Fibroblast of pulmonary artery (primary cell): Measurements from ENCODE around the gene ROBO3.

Source experiments
- DNase-seq: peaks from one replicate; pipeline ENCODE4 v3.0.0-alpha.2; 2010; ENCODE audit warnings: low read depth
- H3K4me3 ChIP-seq: replicated peaks from 2 replicates; pipeline ENCODE4 v1.5.1; 2011; ENCODE audit warnings: low read depth, mild to moderate bottlenecking, control low read depth, low read length, moderate library complexity
- TF ChIP-seq, protein P1 (sequence below): IDR thresholded peaks from 2 replicates; pipeline ENCODE4 v1.5.1; 2011; ENCODE audit warnings: mild to moderate bottlenecking, control low read depth, low read length, inconsistent platforms; ENCODE audit errors: missing control alignments

ROBO3 gene

DNA sequence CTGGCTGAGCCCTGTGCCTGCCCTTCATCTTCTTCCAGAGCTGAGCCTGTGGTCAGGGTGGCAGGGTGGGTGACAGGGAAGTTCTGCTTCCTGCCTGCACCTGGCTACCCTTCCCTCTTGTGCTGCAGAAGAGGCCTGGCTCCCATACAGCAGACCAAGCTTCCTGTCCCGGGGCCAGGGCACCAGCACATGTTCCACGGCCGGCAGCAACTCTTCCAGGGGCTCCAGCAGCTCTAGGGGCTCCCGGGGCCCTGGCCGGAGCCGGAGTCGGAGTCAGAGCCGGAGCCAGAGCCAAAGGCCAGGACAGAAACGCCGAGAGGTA is 15.0 kb downstream of the ROBO3 start:
- TF ChIP-seq, protein P1, sequence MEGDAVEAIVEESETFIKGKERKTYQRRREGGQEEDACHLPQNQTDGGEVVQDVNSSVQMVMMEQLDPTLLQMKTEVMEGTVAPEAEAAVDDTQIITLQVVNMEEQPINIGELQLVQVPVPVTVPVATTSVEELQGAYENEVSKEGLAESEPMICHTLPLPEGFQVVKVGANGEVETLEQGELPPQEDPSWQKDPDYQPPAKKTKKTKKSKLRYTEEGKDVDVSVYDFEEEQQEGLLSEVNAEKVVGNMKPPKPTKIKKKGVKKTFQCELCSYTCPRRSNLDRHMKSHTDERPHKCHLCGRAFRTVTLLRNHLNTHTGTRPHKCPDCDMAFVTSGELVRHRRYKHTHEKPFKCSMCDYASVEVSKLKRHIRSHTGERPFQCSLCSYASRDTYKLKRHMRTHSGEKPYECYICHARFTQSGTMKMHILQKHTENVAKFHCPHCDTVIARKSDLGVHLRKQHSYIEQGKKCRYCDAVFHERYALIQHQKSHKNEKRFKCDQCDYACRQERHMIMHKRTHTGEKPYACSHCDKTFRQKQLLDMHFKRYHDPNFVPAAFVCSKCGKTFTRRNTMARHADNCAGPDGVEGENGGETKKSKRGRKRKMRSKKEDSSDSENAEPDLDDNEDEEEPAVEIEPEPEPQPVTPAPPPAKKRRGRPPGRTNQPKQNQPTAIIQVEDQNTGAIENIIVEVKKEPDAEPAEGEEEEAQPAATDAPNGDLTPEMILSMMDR, result no peak
- H3K4me3 ChIP-seq, result no peak overlapping the region
- DNase-seq, result no peak

DNA sequence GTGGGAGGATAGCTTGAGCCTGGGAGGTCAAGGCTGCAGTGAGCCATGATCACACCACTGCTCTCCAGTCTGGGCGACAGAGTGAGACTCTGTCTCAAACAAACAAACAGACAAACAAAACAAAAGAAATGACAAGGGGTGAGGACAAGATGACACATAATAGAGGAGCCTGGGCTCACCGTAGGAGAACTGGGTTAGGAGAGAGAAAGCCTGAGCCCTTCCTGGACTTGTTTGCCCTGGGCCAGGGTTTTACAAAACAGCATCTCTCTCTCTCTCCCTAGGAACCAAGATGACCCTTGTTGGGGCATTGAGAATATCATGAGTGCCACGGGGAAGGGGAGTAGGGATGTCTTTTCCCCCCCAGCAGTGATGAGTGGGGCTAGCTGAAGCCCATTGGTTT is 15.7 kb downstream of the ROBO3 start:
- no peak for DNase-seq
- TF ChIP-seq, protein P1, result no peak
- H3K4me3 ChIP-seq, result no peak overlapping the region

DNA sequence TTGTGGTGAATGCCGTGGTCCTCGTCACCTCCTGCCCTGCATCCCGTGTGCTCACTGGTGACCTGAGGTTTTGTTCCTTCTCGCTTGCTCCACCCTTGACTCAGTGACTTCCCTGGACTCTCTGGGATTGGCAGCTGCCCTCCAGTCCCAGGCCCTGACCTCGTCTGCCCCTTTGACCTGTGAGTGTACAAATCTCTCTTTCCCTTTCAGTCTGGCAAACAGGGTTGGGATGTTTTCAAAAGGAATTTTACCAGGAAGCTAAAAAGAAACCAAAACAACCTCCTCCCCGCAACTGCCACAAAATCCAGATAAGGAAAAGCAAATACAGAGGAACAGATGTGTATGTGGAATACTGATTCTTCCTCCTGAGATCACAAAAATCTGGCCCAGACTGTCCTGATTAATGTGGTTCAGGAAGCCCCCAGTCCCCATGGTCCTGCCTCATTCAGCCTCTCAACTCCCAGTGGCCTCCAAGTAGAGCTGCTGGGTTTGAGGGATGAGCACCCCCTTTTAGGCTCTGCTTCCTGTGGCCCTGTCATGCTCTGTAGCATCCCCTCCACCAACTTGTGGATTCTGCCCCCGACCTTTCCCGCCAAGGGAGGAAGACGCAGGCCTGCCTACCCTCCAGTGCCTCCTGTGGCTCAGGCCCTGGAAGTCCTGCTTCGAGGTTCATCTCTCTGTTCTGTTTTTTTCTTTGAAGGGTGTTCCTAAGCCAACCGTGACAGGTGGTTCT is 17.3 kb downstream of the ROBO3 start:
- peak; percentile 32 for DNase-seq
- TF ChIP-seq, protein P1, result no peak
- H3K4me3 ChIP-seq, result no peak overlapping the region

DNA sequence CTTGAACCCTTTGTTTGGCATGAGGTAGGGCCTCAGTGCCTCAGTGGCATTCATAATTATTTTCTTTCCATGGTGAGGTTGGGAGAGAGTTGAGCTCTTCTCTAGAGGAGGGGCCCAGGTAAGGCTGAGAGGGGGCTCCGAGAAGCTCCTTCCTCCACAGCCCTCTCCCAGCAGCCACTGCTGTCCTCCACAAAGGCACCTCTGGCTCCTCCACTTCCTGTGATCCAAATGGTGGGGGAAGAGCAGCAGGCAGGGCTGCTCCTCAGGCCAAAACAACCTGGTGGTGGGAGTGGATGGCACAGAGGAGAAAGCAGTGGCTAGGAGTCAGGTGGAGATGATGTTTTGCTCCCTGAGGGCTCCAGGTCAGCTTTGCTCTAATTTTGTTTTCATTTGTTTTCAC is 19.1 kb downstream of the ROBO3 start:
- no peak overlapping the region for H3K4me3 ChIP-seq
- TF ChIP-seq, protein P1, result no peak

DNA sequence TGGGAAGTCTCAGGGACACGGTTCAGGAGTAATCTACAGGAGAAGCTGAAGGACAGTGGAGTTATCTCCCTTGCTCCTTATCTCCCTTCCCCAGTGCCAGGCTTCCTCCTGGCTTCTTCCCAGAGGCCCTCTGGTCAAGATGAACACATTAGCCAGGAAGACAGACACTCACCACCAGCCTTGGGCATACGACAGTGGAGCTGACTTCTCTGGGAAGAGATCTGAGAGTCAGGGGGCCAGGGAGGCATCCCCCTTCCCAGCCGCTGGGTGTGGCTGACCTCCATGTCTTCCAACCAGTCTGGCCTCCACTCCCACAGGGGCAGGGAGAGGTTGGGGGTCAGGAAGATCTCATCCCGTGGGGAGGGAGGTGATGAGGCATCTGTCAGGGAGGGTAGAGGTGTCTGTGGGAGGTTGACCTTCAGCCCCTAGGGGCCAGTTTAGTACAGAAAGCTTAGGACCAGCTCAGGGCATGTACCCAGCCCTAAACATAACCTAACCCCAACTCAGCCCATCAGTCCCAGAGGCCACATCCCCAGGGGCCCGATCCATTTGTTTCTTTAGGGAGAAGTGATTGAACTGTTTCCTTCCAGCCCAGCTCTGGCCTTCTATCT is 19.7 kb downstream of the ROBO3 start:
- no peak for DNase-seq
- H3K4me3 ChIP-seq, result no peak overlapping the region
- TF ChIP-seq, protein P1, result no peak

More for the DNA sequence above, 19.1 kb downstream of the ROBO3 start:
- DNase-seq, result no peak

DNA sequence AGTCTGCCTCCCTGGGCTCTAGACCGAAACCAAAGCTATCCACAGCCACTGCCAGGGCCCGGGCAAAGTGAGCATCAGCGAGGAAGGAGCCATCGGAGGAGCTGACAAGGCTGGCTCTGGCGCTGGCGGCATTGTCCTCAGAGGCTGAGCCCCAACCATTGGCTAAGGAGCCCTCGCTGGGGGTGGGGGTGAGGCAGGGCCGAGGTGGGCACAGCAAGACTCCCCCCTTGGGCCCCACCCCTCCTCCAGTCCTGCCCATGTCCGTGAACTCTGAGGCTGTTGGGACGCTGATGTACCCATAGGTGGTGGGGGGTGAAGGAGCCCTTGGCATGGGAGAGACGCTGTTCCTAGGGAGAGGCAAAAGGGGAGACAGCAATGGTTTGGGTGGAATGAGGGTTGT is 21.2 kb downstream of the ROBO3 start:
- no peak overlapping the region for H3K4me3 ChIP-seq
- no peak for DNase-seq
- TF ChIP-seq, protein P1, result no peak
